OCI-LY3 (cell line): ENCODE results near the gene CAMTA2.

Experiments
- H2AFZ ChIP-seq: fragments of 200-600, 300-600 bp; shearing (Covaris generic); 2 replicates; pipeline ENCODE4 v1.6.0; 2014; ENCODE audit warnings: antibody characterized with exemption, low read depth, low read length
- H3K27ac ChIP-seq: fragments of 200-600, 300-600 bp; sonication (generic); 2 replicates; pipeline ENCODE4 v1.5.1; 2014; ENCODE audit warnings: mild to moderate bottlenecking, low read length, moderate library complexity, mixed read lengths
- H3K27me3 ChIP-seq: fragments of 200-600, 300-600 bp; sonication (generic); 2 replicates; pipeline ENCODE4 v1.6.1; 2014; ENCODE audit warnings: low read depth, low read length, mixed read lengths
- H3K36me3 ChIP-seq: fragments of 200-600, 300-600 bp; sonication (generic); replicated peaks from 2 replicates; pipeline ENCODE3; 2014; ENCODE audit warnings: low read depth, low read length, mixed read lengths
- H3K4me1 ChIP-seq: fragments of 300-600, 200-600 bp; sonication (generic); 2 replicates; pipeline ENCODE4 v1.6.1; 2014; ENCODE audit warnings: low read length, mixed read lengths
- H3K4me2 ChIP-seq: fragments of 200-600, 300-600 bp; sonication (generic); 2 replicates; pipeline ENCODE4 v1.6.1; 2014; ENCODE audit warnings: low read length, mixed read lengths
- H3K4me3 ChIP-seq: fragments of 300-600, 200-600 bp; sonication (generic); 2 replicates; pipeline ENCODE4 v1.5.1; 2014; ENCODE audit warnings: antibody characterized with exemption, mild to moderate bottlenecking, low read length, moderate library complexity
- H3K79me2 ChIP-seq: fragments of 300-600, 200-600 bp; shearing (Covaris generic); 2 replicates; pipeline ENCODE4 v1.6.1; 2014; ENCODE audit warnings: mild to moderate bottlenecking, low read length, mixed read lengths
- H3K9ac ChIP-seq: fragments of 300-600, 200-600 bp; shearing (Covaris generic); 2 replicates; pipeline ENCODE4 v1.6.0; 2014; ENCODE audit warnings: mild to moderate bottlenecking, low read length, moderate library complexity
- H3K9me3 ChIP-seq: fragments of 200-600, 300-600 bp; shearing (Covaris generic); 2 replicates; pipeline ENCODE4 v1.6.1; 2014; ENCODE audit warnings: low read length, mixed read lengths; ENCODE audit not compliant: insufficient read depth
- H4K20me1 ChIP-seq: fragments of 200-600, 300-600 bp; sonication (generic); 2 replicates; pipeline ENCODE4 v1.6.1; 2016; ENCODE audit warnings: low read length, mixed read lengths; ENCODE audit not compliant: insufficient read depth
- CTCF ChIP-seq: fragments of 200-600, 300-600 bp; sonication (generic); IDR thresholded peaks from 2 replicates; pipeline ENCODE4 v1.5.1; 2014; ENCODE audit warnings: antibody characterized with exemption, low read length, low read depth
- EZH2phosphoT487 ChIP-seq: fragments of 200-600 bp; shearing (Covaris generic); IDR thresholded peaks from 2 replicates; pipeline ENCODE4 v1.6.1; 2018; ENCODE audit warnings: antibody characterized with exemption, mixed run types, low read depth

Gene CAMTA2

DNA sequence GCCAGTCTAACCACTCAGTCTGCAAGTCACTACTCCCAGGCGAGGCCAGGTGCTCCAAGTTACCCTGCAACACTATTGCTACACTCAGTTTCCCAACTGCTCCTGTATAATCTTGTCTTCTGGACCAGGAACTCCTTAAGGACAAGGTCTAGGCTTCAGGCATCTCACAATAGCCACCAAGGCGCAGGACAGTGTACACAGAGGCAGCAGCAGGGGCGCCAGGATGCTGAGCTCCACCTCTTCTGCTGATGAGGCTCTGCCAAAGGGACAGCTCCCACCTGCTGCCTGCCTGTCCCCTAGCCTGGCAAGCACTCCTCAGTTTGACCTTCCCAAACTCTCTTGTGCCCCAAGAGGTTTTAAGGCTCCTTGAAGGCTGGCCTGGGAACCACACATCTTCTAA is 51.0 kb downstream of the CAMTA2 start:
- no peak overlapping the region for H3K27ac ChIP-seq
- TF ChIP-seq EZH2phosphoT487 (no peak), CTCF (no peak)
- H3K9ac ChIP-seq = no peak overlapping the region
- peaks cover 11% of the 10 kb centered on the region for H3K4me1 ChIP-seq
- peaks cover 16% of the 10 kb centered on the region for H3K36me3 ChIP-seq
- no peak overlapping the region for H3K4me2 ChIP-seq
- H3K4me3 ChIP-seq = no peak overlapping the region
- no peak overlapping the region for H2AFZ ChIP-seq
- H3K9me3 ChIP-seq = no peaks in the 10 kb centered on the region
- H4K20me1 ChIP-seq = no peaks in the 10 kb centered on the region
- H3K27me3 ChIP-seq = no peaks in the 10 kb centered on the region
- peaks cover 28% of the 10 kb centered on the region for H3K79me2 ChIP-seq

- no peak overlapping the region for H3K27ac ChIP-seq
- H3K4me1 ChIP-seq = peaks cover 7% of the 10 kb centered on the region
- no peak overlapping the region for H2AFZ ChIP-seq
- no peak for TF ChIP-seq CTCF
- TF ChIP-seq EZH2phosphoT487 = no peak
- H3K4me2 ChIP-seq = no peak overlapping the region
- no peaks in the 10 kb centered on the region for H3K9me3 ChIP-seq
- no peaks in the 10 kb centered on the region for H4K20me1 ChIP-seq
- no peaks in the 10 kb centered on the region for H3K27me3 ChIP-seq
- H3K9ac ChIP-seq = no peak overlapping the region
- no peak overlapping the region for H3K4me3 ChIP-seq
- peaks cover 20% of the 10 kb centered on the region for H3K79me2 ChIP-seq
- H3K36me3 ChIP-seq = peaks cover 13% of the 10 kb centered on the region
Observed at GRCh38 chr17:4935650-4936049, 51.8 kb downstream of the CAMTA2 start.

DNA sequence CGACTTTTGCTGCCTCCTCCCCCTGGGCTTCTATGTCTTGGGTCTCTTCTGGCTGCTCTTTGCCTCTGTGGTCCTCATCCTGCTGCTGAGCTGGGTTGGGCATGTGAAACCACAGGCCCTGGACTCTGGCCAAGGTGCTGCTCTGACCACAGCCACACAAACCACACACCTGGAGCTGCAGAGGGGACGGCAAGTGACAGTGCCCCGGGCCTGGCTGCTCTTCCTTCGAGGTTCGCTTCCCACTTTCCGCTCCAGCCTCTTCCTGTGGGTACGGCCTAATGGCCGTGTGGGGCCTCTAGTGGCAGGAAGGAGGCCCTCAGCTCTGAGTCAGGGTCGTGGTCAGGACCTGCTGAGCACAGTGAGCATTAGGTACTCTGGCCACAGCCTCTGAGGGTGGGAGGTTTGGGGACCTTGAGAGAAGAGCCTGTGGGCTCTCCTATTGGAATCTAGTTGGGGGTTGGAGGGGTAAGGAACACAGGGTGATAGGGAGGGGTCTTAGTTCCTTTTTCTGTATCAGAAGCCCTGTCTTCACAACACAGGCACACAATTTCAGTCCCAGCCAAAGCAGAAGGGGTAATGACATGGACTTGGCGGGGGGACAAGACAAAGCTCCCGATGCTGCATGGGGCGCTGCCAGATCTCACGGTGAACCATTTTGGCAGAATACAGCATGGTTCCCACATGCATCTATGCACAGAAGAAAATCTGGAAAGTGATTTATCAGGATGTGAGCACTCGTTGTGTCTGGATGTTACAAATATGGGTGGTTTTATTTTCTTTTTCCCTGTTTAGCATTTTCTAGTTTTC is 53.1 kb downstream of the CAMTA2 start:
- Histone ChIP-seq H3K4me1 (peaks cover 7% of the 10 kb centered on the region), H3K4me3 (no peak overlapping the region), H3K4me2 (no peak overlapping the region), H2AFZ (no peak overlapping the region), H3K9me3 (no peaks in the 10 kb centered on the region), H3K27me3 (no peaks in the 10 kb centered on the region), H4K20me1 (no peaks in the 10 kb centered on the region), H3K27ac (no peak overlapping the region), H3K79me2 (peaks cover 15% of the 10 kb centered on the region), H3K9ac (no peak overlapping the region), H3K36me3 (peaks cover 13% of the 10 kb centered on the region)
- TF ChIP-seq EZH2phosphoT487 (no peak), CTCF (no peak)

GRCh38 chr17:4933646-4934045 is 53.8 kb downstream of the CAMTA2 start:
- H3K27ac ChIP-seq = no peak overlapping the region
- no peak overlapping the region for H3K9ac ChIP-seq

More at GRCh38 chr17:4933646-4934045, 53.8 kb downstream of the CAMTA2 start:
- Histone ChIP-seq H3K4me1 (peaks cover 3% of the 10 kb centered on the region), H3K9me3 (no peaks in the 10 kb centered on the region), H3K4me2 (no peak overlapping the region), H3K36me3 (peaks cover 13% of the 10 kb centered on the region), H4K20me1 (no peaks in the 10 kb centered on the region), H2AFZ (no peak overlapping the region), H3K79me2 (peaks cover 7% of the 10 kb centered on the region), H3K4me3 (no peak overlapping the region), H3K27me3 (no peaks in the 10 kb centered on the region)
- TF ChIP-seq CTCF (no peak), EZH2phosphoT487 (no peak)
